ENCODE measurements around the gene AGA.

Gene AGA

DNA sequence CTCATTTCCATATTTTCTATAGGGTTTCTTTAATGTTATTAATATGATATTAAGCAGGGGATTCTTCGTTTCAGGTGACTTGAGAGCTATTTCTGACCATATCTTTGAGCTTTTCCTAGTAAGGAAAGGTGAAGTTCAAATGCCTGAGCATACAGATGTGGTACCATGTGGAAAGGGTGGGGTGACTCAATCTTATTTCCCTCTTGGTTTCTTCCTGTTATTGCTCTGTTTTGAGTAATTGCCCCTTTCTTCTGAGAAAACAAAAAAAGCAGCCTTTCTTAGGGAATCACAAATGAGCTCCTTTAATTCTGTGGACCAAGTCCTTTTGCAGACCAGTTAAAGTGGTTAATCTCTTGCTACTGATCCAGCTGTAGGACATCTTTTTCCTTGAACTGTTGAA, 41.0 kb upstream of the AGA start:
- no peak overlapping the region for H2AFZ ChIP-seq (ENCODE audit: low read depth, low read length)

DNA sequence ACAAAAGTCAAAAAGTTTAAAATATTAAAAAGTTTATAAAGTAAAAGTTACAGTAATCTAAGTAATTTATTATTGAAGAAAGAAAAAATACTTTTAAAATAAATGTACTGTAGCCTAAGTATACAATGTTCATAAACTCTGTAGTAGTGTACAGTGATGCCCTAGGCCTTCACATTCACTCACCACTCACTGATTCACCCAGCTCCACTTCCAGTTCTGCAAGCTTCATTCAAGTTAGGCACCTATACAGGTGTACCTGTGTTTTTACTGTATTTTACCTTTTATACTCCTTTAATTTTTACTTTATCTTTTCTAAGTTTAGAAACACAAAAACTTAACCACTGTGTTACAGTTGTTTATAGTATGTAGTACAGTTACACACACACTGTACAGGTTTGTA, 40.1 kb upstream of the AGA start:
- no peak overlapping the region for H3K23ac ChIP-seq (ENCODE audit: low read length in 2 of 2)
- H3K18ac ChIP-seq (ENCODE audit: low read depth in 1 of 2, low read length in 2 of 2): no peak overlapping the region
- peaks cover 2% of the 10 kb centered on the region for H3K4me1 ChIP-seq (ENCODE audit: control insufficient read depth, insufficient read depth, low read depth, low read length)
- H2BK12ac ChIP-seq (ENCODE audit: low read length in 2 of 2): no peak overlapping the region
- DNase-seq: no peak
- H2BK120ac ChIP-seq (ENCODE audit: low read depth, low read length): no peak overlapping the region
- H3K36me3 ChIP-seq (ENCODE audit: control insufficient read depth in 1 of 2, insufficient read depth in 2 of 2, low read depth in 1 of 2, low read length in 2 of 2): no peaks in the 10 kb centered on the region
- no peak overlapping the region for H3K27ac ChIP-seq (ENCODE audit: low read length, poor library complexity, severe bottlenecking)
- H2BK5ac ChIP-seq (ENCODE audit: low read depth, low read length, poor library complexity, severe bottlenecking): no peak overlapping the region
- no peak overlapping the region for H3K4me3 ChIP-seq (ENCODE audit: insufficient read depth in 1 of 2, low read depth in 1 of 2, low read length in 2 of 2)
- no peaks in the 10 kb centered on the region for H3K9me3 ChIP-seq (ENCODE audit: control insufficient read depth, low read length)
- H3K4me2 ChIP-seq (ENCODE audit: low read length, poor library complexity, severe bottlenecking): no peak overlapping the region
- no peak overlapping the region for H4K8ac ChIP-seq (ENCODE audit: low read length)
- H3K9ac ChIP-seq (ENCODE audit: low read length): no peak overlapping the region
- no peaks in the 10 kb centered on the region for H3K79me1 ChIP-seq (replicated peaks; ENCODE audit: low read length, poor library complexity, severe bottlenecking)
- H3K14ac ChIP-seq (ENCODE audit: low read length in 2 of 2): no peak overlapping the region
- H2BK15ac ChIP-seq (ENCODE audit: low read depth, poor library complexity, severe bottlenecking): no peak overlapping the region
- no peak overlapping the region for H2AFZ ChIP-seq (ENCODE audit: low read depth, low read length)
- H3K4ac ChIP-seq (ENCODE audit: low read depth in 1 of 2, low read length in 2 of 2): no peak overlapping the region
- no peaks in the 10 kb centered on the region for H3K27me3 ChIP-seq (ENCODE audit: control insufficient read depth in 1 of 2, insufficient read depth in 1 of 2, low read length in 2 of 2)
- no peak overlapping the region for H2AK5ac ChIP-seq (ENCODE audit: low read length, severe bottlenecking)
- no peak overlapping the region for H4K91ac ChIP-seq (ENCODE audit: low read length)

More for the DNA sequence above, 41.0 kb upstream of the AGA start:
- H3K23ac ChIP-seq (ENCODE audit: low read length in 2 of 2): no peak overlapping the region
- no peak overlapping the region for H2AK5ac ChIP-seq (ENCODE audit: low read length, severe bottlenecking)
- H4K8ac ChIP-seq (ENCODE audit: low read length): no peak overlapping the region
- H3K27me3 ChIP-seq (ENCODE audit: control insufficient read depth in 1 of 2, insufficient read depth in 1 of 2, low read length in 2 of 2): no peaks in the 10 kb centered on the region
- H2BK120ac ChIP-seq (ENCODE audit: low read depth, low read length): no peak overlapping the region
- no peaks in the 10 kb centered on the region for H3K79me1 ChIP-seq (replicated peaks; ENCODE audit: low read length, poor library complexity, severe bottlenecking)
- peaks cover 2% of the 10 kb centered on the region for H3K4me1 ChIP-seq (ENCODE audit: control insufficient read depth, insufficient read depth, low read depth, low read length)
- no peaks in the 10 kb centered on the region for H3K9me3 ChIP-seq (ENCODE audit: control insufficient read depth, low read length)
- WGBS: 80% methylated on average over 1 of the region's 1 CpG
- no peak overlapping the region for H3K18ac ChIP-seq (ENCODE audit: low read depth in 1 of 2, low read length in 2 of 2)
- no peak for DNase-seq
- H2BK5ac ChIP-seq (ENCODE audit: low read depth, low read length, poor library complexity, severe bottlenecking): no peak overlapping the region
- H2BK12ac ChIP-seq (ENCODE audit: low read length in 2 of 2): no peak overlapping the region
- H3K4me2 ChIP-seq (ENCODE audit: low read length, poor library complexity, severe bottlenecking): no peak overlapping the region
- H4K91ac ChIP-seq (ENCODE audit: low read length): no peak overlapping the region
- no peak overlapping the region for H3K9ac ChIP-seq (ENCODE audit: low read length)
- H3K4ac ChIP-seq (ENCODE audit: low read depth in 1 of 2, low read length in 2 of 2): no peak overlapping the region
- no peak overlapping the region for H2BK15ac ChIP-seq (ENCODE audit: low read depth, poor library complexity, severe bottlenecking)
- no peak overlapping the region for H3K14ac ChIP-seq (ENCODE audit: low read length in 2 of 2)
- H3K4me3 ChIP-seq (ENCODE audit: insufficient read depth in 1 of 2, low read depth in 1 of 2, low read length in 2 of 2): no peak overlapping the region
- H3K27ac ChIP-seq (ENCODE audit: low read length, poor library complexity, severe bottlenecking): no peak overlapping the region
- no peaks in the 10 kb centered on the region for H3K36me3 ChIP-seq (ENCODE audit: control insufficient read depth in 1 of 2, insufficient read depth in 2 of 2, low read depth in 1 of 2, low read length in 2 of 2)

DNA sequence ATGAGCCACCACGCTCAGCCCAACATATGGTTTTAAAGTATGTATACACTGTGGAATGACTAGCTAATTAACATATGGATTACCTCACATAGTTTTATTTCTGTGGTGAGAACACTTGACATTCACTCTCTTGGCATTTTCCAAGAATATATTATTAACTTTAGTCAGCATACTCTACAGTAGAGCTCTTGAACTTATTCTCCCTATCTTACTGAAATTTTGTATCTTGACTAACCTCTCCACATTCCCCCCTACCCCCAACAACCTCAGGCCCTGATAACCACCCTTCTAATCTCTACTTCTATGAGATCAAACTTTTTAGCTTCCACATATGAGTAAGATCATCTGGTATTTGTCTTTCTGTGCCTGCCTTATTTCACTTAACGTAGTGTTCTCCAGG, 38.6 kb upstream of the AGA start:
- DNase-seq: peak; percentile 76
- no peak overlapping the region for H2AFZ ChIP-seq (ENCODE audit: low read depth, low read length)
- no peaks in the 10 kb centered on the region for H3K79me1 ChIP-seq (replicated peaks; ENCODE audit: low read length, poor library complexity, severe bottlenecking)
- peak overlapping the region in 1 of 2 experiments; percentile 48 for H3K18ac ChIP-seq (ENCODE audit: low read depth in 1 of 2, low read length in 2 of 2)
- no peaks in the 10 kb centered on the region for H3K36me3 ChIP-seq (ENCODE audit: control insufficient read depth in 1 of 2, insufficient read depth in 2 of 2, low read depth in 1 of 2, low read length in 2 of 2)
- H2BK5ac ChIP-seq (ENCODE audit: low read depth, low read length, poor library complexity, severe bottlenecking): no peak overlapping the region
- H3K9me3 ChIP-seq (ENCODE audit: control insufficient read depth, low read length): no peaks in the 10 kb centered on the region
- no peak overlapping the region for H3K4me3 ChIP-seq (ENCODE audit: insufficient read depth in 1 of 2, low read depth in 1 of 2, low read length in 2 of 2)
- H3K9ac ChIP-seq (ENCODE audit: low read length): no peak overlapping the region
- H2AK5ac ChIP-seq (ENCODE audit: low read length, severe bottlenecking): no peak overlapping the region
- no peak overlapping the region for H4K8ac ChIP-seq (ENCODE audit: low read length)
- no peak overlapping the region for H3K14ac ChIP-seq (ENCODE audit: low read length in 2 of 2)
- H3K4me2 ChIP-seq (ENCODE audit: low read length, poor library complexity, severe bottlenecking): no peak overlapping the region
- H2BK120ac ChIP-seq (ENCODE audit: low read depth, low read length): no peak overlapping the region
- H2BK12ac ChIP-seq (ENCODE audit: low read length in 2 of 2): no peak overlapping the region
- H3K23ac ChIP-seq (ENCODE audit: low read length in 2 of 2): no peak overlapping the region
- H3K27ac ChIP-seq (ENCODE audit: low read length, poor library complexity, severe bottlenecking): peak overlapping the region; percentile 47
- H4K91ac ChIP-seq (ENCODE audit: low read length): no peak overlapping the region
- 0% methylated on average over 1 of the region's 2 CpGs for WGBS
- H3K4ac ChIP-seq (ENCODE audit: low read depth in 1 of 2, low read length in 2 of 2): no peak overlapping the region
- no peaks in the 10 kb centered on the region for H3K27me3 ChIP-seq (ENCODE audit: control insufficient read depth in 1 of 2, insufficient read depth in 1 of 2, low read length in 2 of 2)
- peaks cover 2% of the 10 kb centered on the region for H3K4me1 ChIP-seq (ENCODE audit: control insufficient read depth, insufficient read depth, low read depth, low read length)
- no peak overlapping the region for H2BK15ac ChIP-seq (ENCODE audit: low read depth, poor library complexity, severe bottlenecking)

DNA sequence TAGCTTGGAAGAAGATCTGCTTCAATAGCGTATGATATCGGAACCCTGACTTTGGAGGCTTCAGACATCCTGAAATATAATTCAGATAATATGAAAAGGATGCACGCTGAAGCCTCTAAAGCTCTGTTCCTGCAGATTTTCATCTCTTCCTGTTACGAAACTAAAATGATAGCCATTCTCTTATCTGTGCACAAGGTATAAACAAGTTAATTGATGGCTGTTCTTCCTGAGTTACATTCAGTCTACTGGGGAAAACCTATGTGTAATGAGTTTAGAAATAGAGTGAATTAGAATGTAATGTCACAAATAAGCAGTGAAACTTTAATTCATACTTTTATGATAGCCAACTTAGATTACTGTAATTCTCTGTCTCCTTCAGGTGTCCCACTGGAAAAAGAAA, 36.8 kb upstream of the AGA start:
- Histone ChIP-seq H3K18ac (ENCODE audit: low read depth in 1 of 2, low read length in 2 of 2) (no peak overlapping the region), H3K27me3 (ENCODE audit: control insufficient read depth in 1 of 2, insufficient read depth in 1 of 2, low read length in 2 of 2) (no peaks in the 10 kb centered on the region), H3K14ac (ENCODE audit: low read length in 2 of 2) (no peak overlapping the region), H4K91ac (ENCODE audit: low read length) (no peak overlapping the region), H4K8ac (ENCODE audit: low read length) (no peak overlapping the region), H3K79me1 (replicated peaks; ENCODE audit: low read length, poor library complexity, severe bottlenecking) (no peaks in the 10 kb centered on the region), H2BK15ac (ENCODE audit: low read depth, poor library complexity, severe bottlenecking) (no peak overlapping the region), H2BK120ac (ENCODE audit: low read depth, low read length) (no peak overlapping the region), H2BK5ac (ENCODE audit: low read depth, low read length, poor library complexity, severe bottlenecking) (no peak overlapping the region), H3K4me3 (ENCODE audit: insufficient read depth in 1 of 2, low read depth in 1 of 2, low read length in 2 of 2) (no peak overlapping the region), H3K23ac (ENCODE audit: low read length in 2 of 2) (no peak overlapping the region), H3K4me1 (ENCODE audit: control insufficient read depth, insufficient read depth, low read depth, low read length) (peaks cover 2% of the 10 kb centered on the region), H3K27ac (ENCODE audit: low read length, poor library complexity, severe bottlenecking) (no peak overlapping the region), H3K4me2 (ENCODE audit: low read length, poor library complexity, severe bottlenecking) (no peak overlapping the region), H2BK12ac (ENCODE audit: low read length in 2 of 2) (no peak overlapping the region), H3K4ac (ENCODE audit: low read depth in 1 of 2, low read length in 2 of 2) (no peak overlapping the region), H2AFZ (ENCODE audit: low read depth, low read length) (no peak overlapping the region), H3K36me3 (ENCODE audit: control insufficient read depth in 1 of 2, insufficient read depth in 2 of 2, low read depth in 1 of 2, low read length in 2 of 2) (no peaks in the 10 kb centered on the region), H3K9ac (ENCODE audit: low read length) (no peak overlapping the region), H3K9me3 (ENCODE audit: control insufficient read depth, low read length) (no peaks in the 10 kb centered on the region), H2AK5ac (ENCODE audit: low read length, severe bottlenecking) (no peak overlapping the region)
- no peak for DNase-seq
- WGBS: 47% methylated on average over 4 of the region's 4 CpGs
